AG08395 (cell line): Measurements from ENCODE around the gene CIAO3.
"Not testable (repeated sequence)": the region's sequence is repeated elsewhere in the genome, so short reads cannot be mapped to it uniquely, and the experiment has no call there.

Source experiments
- DNase-seq: peaks from one replicate; pipeline ENCODE4 v3.0.0; 2012; ENCODE audit warnings: mixed read lengths, low spot score

The CIAO3 gene

DNA sequence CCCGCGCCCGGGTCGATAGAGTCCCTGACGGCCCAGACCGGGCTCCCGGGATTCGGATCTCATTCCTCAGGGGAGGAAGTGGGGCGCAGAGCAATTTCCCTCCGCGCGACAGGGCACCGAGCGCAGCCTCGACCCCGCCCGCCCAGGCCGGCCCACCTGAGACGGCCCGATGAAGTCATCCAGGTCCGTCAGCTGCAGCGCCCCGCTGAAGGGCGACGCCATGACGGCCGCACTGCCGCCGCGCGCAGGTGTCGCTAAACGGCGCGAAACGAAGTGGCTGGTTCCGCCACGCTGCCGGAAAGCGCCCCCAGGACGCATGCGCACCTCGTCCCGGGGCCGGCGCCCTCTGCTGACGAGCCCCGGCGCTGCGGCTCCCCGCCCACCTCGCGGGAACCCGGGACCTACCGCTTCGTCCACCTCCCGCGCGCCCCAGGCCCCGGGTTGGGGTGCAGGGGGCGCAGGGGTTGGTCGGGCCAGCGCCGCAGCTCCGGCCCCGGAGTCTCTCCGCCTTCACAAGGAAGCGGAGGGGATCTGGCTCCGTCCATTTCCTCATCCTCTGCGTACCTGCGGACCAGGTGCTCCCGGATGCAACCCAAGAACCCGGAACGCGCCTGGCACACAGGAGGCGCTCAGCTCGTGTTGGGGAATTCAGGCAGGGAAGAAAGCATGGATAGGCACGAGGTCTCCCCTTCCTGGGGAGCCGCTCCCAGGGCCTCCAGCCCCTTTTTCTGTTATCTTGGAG is at the start of gene CIAO3:
CIAO3 (minus strand) TSS at position 234 of the 742 bp plus-strand sequence; CDS start at position 222, 12 bp downstream.
- DNase-seq: peak; percentile 97

DNA sequence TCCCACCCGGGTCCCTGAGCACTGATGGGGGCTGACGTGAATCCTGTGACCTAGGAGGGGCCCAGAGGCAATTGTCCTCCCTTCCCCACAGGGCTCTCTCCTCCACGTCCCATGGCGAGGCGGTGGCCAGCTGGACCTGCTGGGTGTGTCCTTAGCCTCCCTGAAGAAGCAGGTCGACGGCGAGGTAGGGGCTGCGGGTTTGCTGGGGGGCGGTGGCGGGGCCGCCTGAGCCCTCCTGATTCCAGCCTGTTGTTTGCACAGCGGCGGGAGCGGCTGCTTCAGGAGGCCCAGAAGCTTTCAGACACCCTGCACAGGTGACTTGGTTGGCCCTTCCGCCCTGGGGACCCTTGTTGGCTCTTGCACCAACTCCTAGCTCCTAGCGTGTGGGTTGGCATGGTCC is 49.3 kb upstream of the CIAO3 start:
- DNase-seq: no peak

GRCh38 chr16:789191-789850 is 48.5 kb upstream of the CIAO3 start:
- DNase-seq: no peak

- peak; percentile 100 for DNase-seq
Observed at GRCh38 chr16:788399-789126, 47.8 kb upstream of the CIAO3 start, which contains the start of gene CHTF18. Gene CHTF18 (plus strand): TSS chr16:788620. CDS start chr16:788685, 65 bp downstream.

GRCh38 chr16:787978-788398 is 47.2 kb upstream of the CIAO3 start, which contains the start of gene RPUSD1:
Gene RPUSD1 (minus strand): TSS chr16:788381. CDS start chr16:787737, 644 bp downstream.
- no peak for DNase-seq

GRCh38 chr16:787321-787966 is 46.6 kb upstream of the CIAO3 start:
- no peak for DNase-seq

- DNase-seq: peak; percentile 63
Observed at GRCh38 chr16:785563-786535, 45.1 kb upstream of the CIAO3 start.

DNA sequence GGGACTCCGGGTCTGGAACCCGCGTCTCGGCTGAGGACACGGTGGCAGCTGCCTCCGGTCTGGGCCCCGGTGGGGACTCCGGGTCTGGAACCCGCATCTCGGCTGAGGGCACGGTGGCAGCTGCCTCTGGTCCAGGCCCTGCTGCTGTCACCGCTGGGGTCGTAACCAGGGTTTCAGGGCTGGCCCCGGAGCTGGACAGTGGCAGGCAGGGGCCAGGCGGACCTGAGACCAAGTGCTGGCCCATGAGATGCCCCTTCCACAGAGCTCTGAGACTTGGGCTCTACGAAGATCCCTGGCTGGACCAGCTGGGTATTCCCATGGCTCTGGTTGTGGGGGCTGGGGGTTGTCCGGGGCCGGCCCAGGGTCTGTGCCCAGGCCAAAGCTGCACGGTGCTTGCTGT is 43.6 kb upstream of the CIAO3 start:
- no peak for DNase-seq

DNA sequence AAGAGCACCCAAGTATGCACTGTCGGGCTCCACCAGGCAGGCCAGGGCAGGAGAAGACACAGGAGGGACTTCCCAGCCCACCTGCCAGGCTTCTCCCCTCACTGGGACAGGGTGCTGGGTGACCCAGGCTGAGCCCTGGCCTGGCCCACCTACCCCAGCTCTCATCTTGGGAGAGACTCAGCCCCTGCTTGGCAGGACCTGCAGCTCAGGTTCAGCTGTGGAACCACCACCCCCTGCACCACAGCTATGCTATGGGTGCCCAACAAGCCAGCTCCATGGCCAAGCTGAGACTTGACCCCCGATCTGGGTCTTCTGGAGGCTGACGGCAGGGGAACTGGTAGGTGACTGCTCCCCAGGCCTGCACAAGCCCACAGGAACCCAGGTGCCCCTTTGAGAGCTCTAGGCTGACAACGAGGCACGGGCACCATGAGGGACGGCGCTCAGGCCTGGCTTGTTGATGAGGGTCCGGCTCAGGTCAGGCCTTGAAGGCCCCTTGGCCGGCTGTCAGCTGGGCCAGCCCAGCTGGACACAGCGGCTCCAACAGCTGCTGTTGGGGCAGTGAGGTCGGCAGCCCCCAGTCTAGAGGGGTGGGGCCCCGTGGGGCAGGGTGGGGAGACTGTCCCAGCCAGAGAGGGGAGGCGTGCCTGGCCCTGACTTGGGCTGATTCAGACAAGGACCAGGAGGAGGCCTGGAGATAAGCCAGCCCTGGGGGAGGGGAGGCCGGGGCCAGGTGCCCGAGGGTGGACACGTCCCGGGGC is 42.8 kb upstream of the CIAO3 start:
- DNase-seq: no peak

GRCh38 chr16:782766-783403 is 42.1 kb upstream of the CIAO3 start:
- no peak for DNase-seq

DNA sequence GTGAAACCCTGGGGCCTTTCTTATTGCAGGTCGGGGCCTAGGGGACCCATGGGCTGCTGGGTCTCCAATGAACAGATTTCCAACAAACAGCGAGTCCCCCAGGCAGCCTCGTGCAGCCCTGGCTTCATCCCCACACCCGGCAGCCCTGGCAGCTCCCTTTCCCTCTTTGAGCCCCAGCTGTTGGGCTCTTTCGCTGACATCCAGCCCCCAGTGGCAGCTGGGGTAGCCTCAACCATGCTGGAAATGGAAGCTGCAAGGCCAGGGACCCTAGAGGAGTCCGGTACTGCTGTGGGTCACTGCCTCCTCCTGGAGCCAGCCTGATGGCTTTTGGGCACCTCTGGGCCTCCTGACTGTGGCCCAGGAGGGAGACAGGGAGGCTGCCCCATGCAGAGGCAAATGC is 41.5 kb upstream of the CIAO3 start:
- DNase-seq: no peak

GRCh38 chr16:781346-782010 is 40.7 kb upstream of the CIAO3 start:
- DNase-seq: no peak

- no peak for DNase-seq
Observed at GRCh38 chr16:780296-780695, 39.5 kb upstream of the CIAO3 start.

- DNase-seq: no peak
Observed at GRCh38 chr16:779561-779960, 38.8 kb upstream of the CIAO3 start.

DNA sequence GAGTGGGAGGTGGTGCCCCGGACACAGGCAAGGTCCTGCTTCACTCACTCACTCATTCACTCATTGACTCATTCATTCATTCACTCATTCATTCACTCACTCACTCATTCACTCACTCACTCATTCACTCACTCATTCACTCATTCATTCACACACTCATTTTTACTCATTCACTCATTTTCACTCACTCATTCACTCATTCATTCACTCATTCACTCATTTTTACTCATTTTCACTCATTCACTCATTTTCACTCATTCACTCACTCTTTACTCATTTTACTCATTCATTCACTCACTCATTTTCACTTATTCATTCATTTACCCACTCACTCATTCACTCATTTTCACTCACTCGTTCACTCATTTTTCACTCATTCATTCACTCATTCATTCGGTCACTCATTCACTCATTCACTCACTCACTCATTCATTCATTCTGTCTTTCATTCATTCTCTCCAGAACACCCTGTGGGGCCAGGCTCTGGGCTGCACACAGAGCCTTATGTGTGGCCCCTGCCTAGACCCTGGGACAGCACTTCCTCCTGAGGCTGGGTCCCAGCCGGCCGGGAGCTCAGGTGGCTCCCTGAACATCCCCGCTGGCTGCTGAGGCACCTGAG is 38.2 kb upstream of the CIAO3 start:
- no peak for DNase-seq

GRCh38 chr16:778447-778846 is 37.6 kb upstream of the CIAO3 start:
- no peak for DNase-seq

DNA sequence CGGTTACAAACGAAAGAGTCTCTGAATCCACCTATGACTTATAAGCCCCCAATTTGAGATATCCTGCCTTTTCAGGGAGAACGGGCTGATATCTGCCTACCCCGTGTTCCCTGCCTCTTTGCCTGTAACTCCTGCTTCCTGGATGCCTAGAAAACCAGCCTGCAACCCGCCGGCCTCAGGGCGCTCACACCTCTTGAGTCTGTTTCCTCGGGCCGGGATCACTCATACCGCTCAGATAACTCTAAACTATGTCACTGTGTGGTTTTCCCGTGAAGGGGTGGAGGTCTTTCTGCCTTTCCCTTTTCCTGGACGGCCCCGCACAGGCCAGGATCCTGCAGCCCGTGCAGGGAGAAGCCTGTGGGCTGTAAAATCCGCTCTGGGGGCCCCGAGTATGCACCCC is 37.0 kb upstream of the CIAO3 start:
- DNase-seq: no peak

DNA sequence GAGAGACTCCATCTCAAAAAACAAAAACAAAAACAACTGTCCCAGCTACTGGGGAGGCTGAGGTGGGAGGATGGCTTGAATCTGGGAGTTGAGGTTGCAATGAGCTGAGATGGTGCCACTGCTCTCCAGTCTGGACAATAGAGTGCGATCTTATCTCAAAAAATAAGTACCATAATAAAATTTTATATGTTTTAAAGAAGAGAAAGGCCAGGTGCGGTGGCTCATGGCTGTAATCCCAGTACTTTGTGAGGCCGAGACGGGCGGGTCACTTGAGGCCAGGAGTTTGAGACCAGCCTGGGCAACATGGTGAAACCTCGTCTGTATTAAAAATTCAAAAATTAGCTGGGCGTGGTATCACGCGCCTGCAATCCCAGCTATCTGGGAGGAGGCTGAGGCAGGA is 36.0 kb upstream of the CIAO3 start:
- no peak for DNase-seq

DNA sequence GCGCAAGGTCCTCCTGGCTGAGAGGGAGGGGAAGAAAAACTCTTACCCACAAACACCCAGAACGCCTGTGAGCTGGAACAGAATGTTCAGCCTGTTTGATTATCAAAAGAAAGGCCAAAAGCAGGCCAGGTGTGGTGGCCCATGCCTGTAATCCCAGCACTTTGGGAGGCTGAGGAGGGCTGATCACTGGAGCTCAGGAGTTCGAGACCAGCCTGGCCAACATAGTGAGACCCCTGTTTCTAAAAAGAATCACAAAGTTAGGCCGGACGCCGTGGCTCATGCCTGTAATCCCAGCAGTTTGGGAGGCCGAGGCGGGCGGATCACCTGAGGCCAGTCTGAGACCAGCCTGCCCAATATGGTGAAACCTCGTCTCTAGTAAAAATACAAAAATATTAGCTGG is 35.5 kb upstream of the CIAO3 start:
- DNase-seq: not testable (repeated sequence)
